K562 (cell line): Measurements from ENCODE around the gene ZEB2.
A peak's percentile ranks its signal among the peaks of the same experiment; 100 is the strongest.

ENCODE experiments used
- NUFIP1 ChIP-seq: fragments of 450-650 bp; IDR thresholded peaks from 2 replicates; pipeline ENCODE4 v1.6.1; 2018; ENCODE audit not compliant: partially characterized antibody
- POLR2AphosphoS5 ChIP-seq: IDR thresholded peaks from 2 replicates; pipeline ENCODE4 v1.6.1; 2011; ENCODE audit warnings: mild to moderate bottlenecking, low read depth, low read length, moderate library complexity; ENCODE audit not compliant: control insufficient read depth, insufficient read depth
- ZNF695 ChIP-seq: fragments of 450-650 bp; formaldehyde crosslinking; IDR thresholded peaks from 2 replicates; pipeline ENCODE4 v1.4.0; 2020; ENCODE audit warnings: mild to moderate bottlenecking, moderate library complexity

DNA sequence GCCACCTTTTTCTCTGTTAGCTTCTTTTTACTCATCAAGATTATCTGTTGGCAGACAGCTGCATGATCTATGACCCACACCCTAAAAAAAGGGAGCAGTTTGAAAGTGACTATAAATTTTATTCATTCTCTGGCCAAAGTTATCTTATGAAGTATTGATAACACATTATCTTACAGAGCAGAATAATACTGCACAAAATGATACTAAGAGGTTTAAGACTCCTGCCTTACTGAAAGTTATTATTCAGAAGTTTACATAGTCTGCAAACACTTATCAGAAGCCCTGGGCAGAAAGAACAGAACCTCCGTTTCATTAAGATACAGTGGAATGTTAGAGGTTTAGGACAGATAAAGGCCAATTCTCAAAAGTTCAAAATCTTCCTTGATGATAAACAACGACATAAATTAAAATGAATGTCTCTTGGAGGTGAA, 78.2 kb downstream of the ZEB2 start:
- no peak for TF ChIP-seq ZNF695
- TF ChIP-seq POLR2AphosphoS5: peak; percentile 54; the same call in 1 of the 2 replicates
- no peak for TF ChIP-seq NUFIP1
